ENCODE results near the gene ACTR1A. TPM values are rescaled to one million over a fixed set of nuclear protein-coding genes. Genes with fewer than 3 reads are reported as not detected.
A peak's percentile ranks its signal among the peaks of the same experiment; 100 is the strongest.
"Not testable (repeated sequence)": the region's sequence is repeated elsewhere in the genome, so short reads cannot be mapped to it uniquely, and the experiment has no call there.

The ACTR1A gene
- total RNA-seq, 2 donors from 2014 or later: 57.5 to 58.0 TPM

GRCh38 chr10:102467318-102467717 lies 35.2 kb downstream of the ACTR1A start:
- DNase-seq: no peak
- Mint-ChIP-seq H3K4me1 (peaks cover 11% of the 10 kb centered on the region), H3K36me3 (ENCODE audit: low read depth) (no peaks in the 10 kb centered on the region), H3K4me3 (no peak overlapping the region), H3K27me3 (no peaks in the 10 kb centered on the region), H3K27ac (no peak overlapping the region)
- no peaks in the 10 kb centered on the region for H3K9me3 ChIP-seq (ENCODE audit: control insufficient read depth, low read length, poor library complexity, severe bottlenecking)
- no peak for ATAC-seq

DNA sequence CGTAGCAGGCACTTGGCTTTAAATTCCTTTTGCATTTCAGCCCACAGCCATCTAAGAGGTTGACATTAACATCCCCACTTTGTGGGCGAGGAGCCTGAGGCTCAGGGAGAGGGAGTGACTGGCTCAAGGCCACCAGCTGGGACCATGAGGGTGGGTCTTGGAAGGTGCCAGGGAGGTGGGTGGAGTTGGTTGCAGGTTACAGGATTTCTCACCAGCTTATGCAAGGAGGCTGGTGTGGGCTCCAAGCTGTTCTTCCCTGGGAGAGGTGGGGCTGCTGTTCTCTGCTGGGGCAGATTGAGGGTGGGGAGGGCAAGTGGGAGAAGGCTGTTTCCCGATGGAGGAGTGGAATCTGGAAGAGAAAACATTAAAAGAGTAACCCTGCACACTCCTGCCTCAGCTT lies 37.0 kb downstream of the ACTR1A start:
- H3K9me3 ChIP-seq (ENCODE audit: control insufficient read depth, low read length, poor library complexity, severe bottlenecking): no peaks in the 10 kb centered on the region
- Mint-ChIP-seq H3K36me3 (ENCODE audit: low read depth) (no peaks in the 10 kb centered on the region), H3K4me3 (no peak overlapping the region), H3K27me3 (no peaks in the 10 kb centered on the region), H3K27ac (no peak overlapping the region), H3K4me1 (peaks cover 24% of the 10 kb centered on the region)
- DNase-seq (no peak), ATAC-seq (no peak)

GRCh38 chr10:102463983-102464382 lies 38.5 kb downstream of the ACTR1A start:
- H3K4me3 Mint-ChIP-seq: no peak overlapping the region
- no peaks in the 10 kb centered on the region for H3K9me3 ChIP-seq (ENCODE audit: control insufficient read depth, low read length, poor library complexity, severe bottlenecking)
- peaks cover 25% of the 10 kb centered on the region for H3K4me1 Mint-ChIP-seq
- H3K27me3 Mint-ChIP-seq: no peaks in the 10 kb centered on the region
- H3K36me3 Mint-ChIP-seq (ENCODE audit: low read depth): no peaks in the 10 kb centered on the region
- no peak overlapping the region for H3K27ac Mint-ChIP-seq
- ATAC-seq (no peak), DNase-seq (no peak)

GRCh38 chr10:102462512-102463054 lies 39.9 kb downstream of the ACTR1A start:
- DNase-seq (no peak), ATAC-seq (no peak)
- no peak overlapping the region for H3K27ac Mint-ChIP-seq
- H3K4me3 Mint-ChIP-seq: peak overlapping the region; percentile 92
- peaks cover 25% of the 10 kb centered on the region for H3K4me1 Mint-ChIP-seq
- H3K36me3 Mint-ChIP-seq (ENCODE audit: low read depth): no peaks in the 10 kb centered on the region
- no peaks in the 10 kb centered on the region for H3K9me3 ChIP-seq (ENCODE audit: control insufficient read depth, low read length, poor library complexity, severe bottlenecking)
- no peaks in the 10 kb centered on the region for H3K27me3 Mint-ChIP-seq

GRCh38 chr10:102461187-102462054 lies 41.1 kb downstream of the ACTR1A start:
- H3K9me3 ChIP-seq (ENCODE audit: control insufficient read depth, low read length, poor library complexity, severe bottlenecking): no peaks in the 10 kb centered on the region
- Mint-ChIP-seq H3K4me1 (peaks cover 25% of the 10 kb centered on the region), H3K36me3 (ENCODE audit: low read depth) (no peaks in the 10 kb centered on the region), H3K4me3 (peak overlapping the region; percentile 92), H3K27ac (peak overlapping the region; percentile 93), H3K27me3 (no peaks in the 10 kb centered on the region)
- ATAC-seq (peak; percentile 99), DNase-seq (peak; percentile 89 to 97 (median 91))

- Mint-ChIP-seq H3K27ac (peak overlapping the region; percentile 93), H3K27me3 (no peaks in the 10 kb centered on the region), H3K4me1 (peaks cover 25% of the 10 kb centered on the region), H3K4me3 (peak overlapping the region; percentile 92), H3K36me3 (ENCODE audit: low read depth) (no peaks in the 10 kb centered on the region)
- no peaks in the 10 kb centered on the region for H3K9me3 ChIP-seq (ENCODE audit: control insufficient read depth, low read length, poor library complexity, severe bottlenecking)
- ATAC-seq (peak; percentile 25), DNase-seq (no peak)
Measured at GRCh38 chr10:102460836-102461186, 41.7 kb downstream of the ACTR1A start.

- H3K4me3 Mint-ChIP-seq: no peak overlapping the region
Measured at GRCh38 chr10:102458656-102459055, 43.9 kb downstream of the ACTR1A start.

GRCh38 chr10:102457591-102458150 lies 44.8 kb downstream of the ACTR1A start:
- no peak for DNase-seq
- H3K27me3 Mint-ChIP-seq: no peaks in the 10 kb centered on the region
- no peaks in the 10 kb centered on the region for H3K9me3 ChIP-seq (ENCODE audit: control insufficient read depth, low read length, poor library complexity, severe bottlenecking)
- no peak for ATAC-seq
- peaks cover 2% of the 10 kb centered on the region for H3K36me3 Mint-ChIP-seq (ENCODE audit: low read depth)
- no peak overlapping the region for H3K4me3 Mint-ChIP-seq
- H3K4me1 Mint-ChIP-seq: peaks cover 27% of the 10 kb centered on the region
- peak overlapping the region; percentile 8 for H3K27ac Mint-ChIP-seq

More at GRCh38 chr10:102458656-102459055, 43.9 kb downstream of the ACTR1A start:
- H3K27me3 Mint-ChIP-seq: no peaks in the 10 kb centered on the region
- no peak for DNase-seq
- no peak for ATAC-seq
- H3K27ac Mint-ChIP-seq: peak overlapping the region; percentile 8
- H3K36me3 Mint-ChIP-seq (ENCODE audit: low read depth): no peaks in the 10 kb centered on the region
- no peaks in the 10 kb centered on the region for H3K9me3 ChIP-seq (ENCODE audit: control insufficient read depth, low read length, poor library complexity, severe bottlenecking)
- peaks cover 25% of the 10 kb centered on the region for H3K4me1 Mint-ChIP-seq

DNA sequence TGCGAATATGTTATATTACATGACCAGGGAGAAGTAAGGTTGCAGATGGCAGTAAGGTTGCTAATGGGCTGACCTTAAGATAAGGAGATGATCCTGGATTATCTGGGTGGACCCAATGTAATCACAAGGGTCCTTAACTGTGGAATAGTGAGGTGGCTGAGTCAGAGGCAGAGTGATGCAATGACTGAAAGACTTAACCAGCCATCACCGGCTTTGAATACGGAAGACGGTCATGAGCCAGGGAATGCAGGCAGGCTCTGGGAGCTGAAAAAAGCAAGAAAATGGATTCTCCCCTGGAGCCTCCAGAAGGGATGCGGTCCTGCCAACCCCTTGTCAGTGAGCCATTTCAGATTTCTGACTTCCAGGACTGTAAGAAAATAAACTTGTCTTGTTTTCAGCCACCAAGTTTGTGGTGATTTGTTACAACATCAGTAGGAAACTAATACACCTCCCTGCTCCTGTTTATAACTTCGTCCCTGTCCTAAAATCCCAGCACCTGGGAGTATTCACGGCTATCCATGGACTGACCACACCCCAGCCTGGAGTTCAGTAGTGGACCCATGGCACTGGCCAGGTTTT lies 46.5 kb downstream of the ACTR1A start:
- peaks cover 22% of the 10 kb centered on the region for H3K4me1 Mint-ChIP-seq
- H3K27me3 Mint-ChIP-seq: no peaks in the 10 kb centered on the region
- no peak overlapping the region for H3K4me3 Mint-ChIP-seq
- no peak for DNase-seq
- peaks cover 2% of the 10 kb centered on the region for H3K36me3 Mint-ChIP-seq (ENCODE audit: low read depth)
- no peak overlapping the region for H3K27ac Mint-ChIP-seq
- no peak for ATAC-seq
- H3K9me3 ChIP-seq (ENCODE audit: control insufficient read depth, low read length, poor library complexity, severe bottlenecking): no peaks in the 10 kb centered on the region

GRCh38 chr10:102454662-102455487 lies 47.6 kb downstream of the ACTR1A start:
- H3K27ac Mint-ChIP-seq; H3K9me3 ChIP-seq (ENCODE audit: control insufficient read depth, low read length, poor library complexity, severe bottlenecking); DNase-seq; H3K4me3 Mint-ChIP-seq; ATAC-seq; H3K27me3 Mint-ChIP-seq; H3K36me3 Mint-ChIP-seq (ENCODE audit: low read depth): not testable (repeated sequence)
- peaks cover 19% of the 10 kb centered on the region for H3K4me1 Mint-ChIP-seq

- no peak overlapping the region for H3K4me3 Mint-ChIP-seq
- ATAC-seq (no peak), DNase-seq (no peak)
- peak overlapping the region; percentile 82 for H3K27ac Mint-ChIP-seq
- no peaks in the 10 kb centered on the region for H3K27me3 Mint-ChIP-seq
- H3K36me3 Mint-ChIP-seq (ENCODE audit: low read depth): peaks cover 2% of the 10 kb centered on the region
- H3K9me3 ChIP-seq (ENCODE audit: control insufficient read depth, low read length, poor library complexity, severe bottlenecking): no peaks in the 10 kb centered on the region
- peaks cover 20% of the 10 kb centered on the region for H3K4me1 Mint-ChIP-seq
Measured at GRCh38 chr10:102453502-102453901, 49.0 kb downstream of the ACTR1A start.

DNA sequence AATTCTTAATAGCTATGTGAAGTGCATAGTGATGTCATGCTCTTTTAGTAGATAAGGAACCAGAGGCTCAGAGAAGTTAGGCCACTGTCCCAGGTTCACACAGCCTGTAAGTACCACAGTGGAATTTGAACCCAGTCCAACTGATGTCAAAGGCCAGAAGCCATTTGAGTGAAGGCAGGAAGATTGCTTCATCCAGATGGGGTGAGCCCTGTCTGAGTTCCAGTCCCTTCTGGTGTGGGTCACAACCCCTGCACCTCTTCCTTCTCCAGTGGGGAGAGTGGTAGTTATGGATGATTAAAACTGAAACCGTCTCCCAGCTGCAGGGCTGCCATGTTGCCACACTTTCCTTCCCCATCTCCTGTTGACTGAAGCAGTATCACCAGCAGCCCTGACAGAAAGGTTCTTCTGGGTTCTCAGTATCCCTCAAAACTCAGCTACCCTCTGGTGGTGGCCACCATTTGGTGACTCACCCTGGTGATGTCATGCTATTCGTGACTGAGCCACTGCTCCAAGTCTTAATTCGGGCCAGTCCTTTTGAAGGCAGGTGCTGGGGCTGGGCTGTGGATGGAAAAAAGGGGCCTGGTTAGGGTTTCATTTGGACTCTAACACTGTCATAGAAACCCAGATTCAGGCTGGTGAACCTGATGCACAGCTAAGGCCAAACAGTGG lies 49.7 kb downstream of the ACTR1A start:
- peak overlapping the region; percentile 82 for H3K27ac Mint-ChIP-seq
- ATAC-seq (no peak), DNase-seq (no peak)
- no peaks in the 10 kb centered on the region for H3K27me3 Mint-ChIP-seq
- no peaks in the 10 kb centered on the region for H3K9me3 ChIP-seq (ENCODE audit: control insufficient read depth, low read length, poor library complexity, severe bottlenecking)
- peaks cover 20% of the 10 kb centered on the region for H3K4me1 Mint-ChIP-seq
- peaks cover 2% of the 10 kb centered on the region for H3K36me3 Mint-ChIP-seq (ENCODE audit: low read depth)
- no peak overlapping the region for H3K4me3 Mint-ChIP-seq
